HG02840 (cell line): ENCODE data around the gene RESP18.
"Not testable (repeated sequence)": the region's sequence is repeated elsewhere in the genome, so short reads cannot be mapped to it uniquely, and the experiment has no call there.

Experiments
- ATAC-seq: cut with Tn5 transposase; IDR thresholded peaks from one replicate; pipeline ENCODE4 v1.9.1; 2021; ENCODE audit warnings: mild to moderate bottlenecking, moderate library complexity, moderate number of reproducible peaks; ENCODE audit not compliant: unreplicated experiment, low FRiP score

RESP18 gene

GRCh38 chr2:219293736-219294231 is 38.8 kb downstream of the RESP18 start:
- no peak for ATAC-seq

GRCh38 chr2:219292616-219293015 is 39.9 kb downstream of the RESP18 start:
- ATAC-seq = no peak

DNA sequence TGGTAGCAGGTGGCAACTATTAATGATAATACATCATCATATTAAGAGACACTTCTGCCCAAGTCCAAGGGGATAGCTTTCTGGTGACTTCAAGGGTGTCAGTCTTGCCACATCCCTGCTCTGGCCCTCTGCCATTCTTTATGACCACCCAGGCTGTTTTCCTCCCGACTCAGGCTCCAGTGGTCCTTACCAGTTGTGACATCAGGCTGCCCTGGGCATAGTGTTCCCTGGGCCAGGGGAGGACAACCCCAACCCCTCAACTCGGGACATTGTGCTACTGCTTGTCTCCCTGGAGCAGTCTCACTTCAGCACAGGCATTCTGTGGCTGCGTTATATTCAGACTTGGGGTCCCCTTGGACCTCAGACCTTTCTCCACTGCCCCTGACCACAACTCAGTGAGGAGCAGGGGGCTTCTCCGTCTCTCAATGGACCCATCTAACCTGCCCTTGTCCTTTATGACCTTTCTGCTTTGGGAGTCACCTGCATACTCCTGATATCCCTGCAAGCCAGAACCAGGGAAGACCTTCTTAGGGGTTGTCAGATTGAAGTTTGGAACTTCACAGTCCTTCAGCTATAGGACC is 40.5 kb downstream of the RESP18 start:
- no peak for ATAC-seq

GRCh38 chr2:219291394-219291793 is 41.1 kb downstream of the RESP18 start:
- ATAC-seq = no peak

GRCh38 chr2:219290381-219291171 is 42.0 kb downstream of the RESP18 start:
- ATAC-seq = no peak

DNA sequence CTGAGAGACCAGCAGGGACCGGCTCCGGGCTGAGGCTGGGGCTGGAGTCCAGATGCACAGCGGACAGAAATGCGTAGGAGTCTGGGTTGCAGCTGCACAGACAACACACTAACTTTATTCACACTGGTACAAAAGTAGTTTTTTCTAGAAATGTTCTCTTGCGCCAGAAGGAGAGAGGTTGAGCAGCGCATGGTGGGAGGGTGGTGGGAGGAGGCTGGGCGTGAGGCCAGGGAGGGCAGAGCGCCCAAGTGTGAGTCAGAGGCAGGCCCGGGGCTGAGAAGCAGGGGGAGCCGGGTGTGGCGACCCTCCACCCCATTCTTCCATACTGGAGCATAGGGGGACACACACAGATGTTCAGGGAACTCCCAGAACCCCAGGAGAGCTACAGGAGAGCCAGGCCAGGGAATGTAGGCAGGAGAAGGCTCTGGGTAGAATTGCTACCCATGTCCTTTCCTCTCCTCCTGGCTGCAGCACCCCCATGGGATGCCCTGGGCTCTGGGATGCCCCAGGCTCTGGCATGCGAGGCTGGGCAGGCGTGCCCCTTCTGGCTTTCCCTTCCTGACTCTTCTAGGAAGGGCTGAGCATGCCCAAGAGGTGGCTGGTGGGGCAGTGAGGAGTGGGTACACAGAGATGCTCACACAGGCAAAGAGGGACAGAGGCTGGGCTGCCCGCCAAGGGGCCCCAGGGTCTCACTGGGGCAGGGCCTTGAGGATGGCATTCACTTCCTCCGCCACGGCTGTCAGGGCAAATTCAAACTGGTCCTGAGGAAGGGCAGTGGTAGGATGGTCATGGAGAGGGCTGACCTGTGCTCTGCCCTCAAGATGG is 42.8 kb downstream of the RESP18 start:
- ATAC-seq = no peak

DNA sequence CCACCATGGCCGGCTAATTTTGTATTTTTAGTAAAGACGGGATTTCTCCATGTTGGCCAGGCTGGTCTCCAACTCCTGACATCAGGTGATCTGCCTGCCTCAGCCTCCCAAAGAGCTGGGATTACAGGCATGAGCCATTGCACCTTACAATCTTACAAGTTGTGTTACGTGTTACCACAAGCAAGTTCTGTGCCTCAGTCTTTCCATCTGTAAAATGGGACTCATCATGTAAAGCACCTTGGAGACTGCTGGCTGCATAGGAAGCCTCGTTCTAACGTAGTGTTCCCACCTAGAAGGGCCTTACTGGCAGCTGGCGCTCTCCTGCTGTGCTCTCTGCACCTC is 43.4 kb downstream of the RESP18 start:
- ATAC-seq = no peak

DNA sequence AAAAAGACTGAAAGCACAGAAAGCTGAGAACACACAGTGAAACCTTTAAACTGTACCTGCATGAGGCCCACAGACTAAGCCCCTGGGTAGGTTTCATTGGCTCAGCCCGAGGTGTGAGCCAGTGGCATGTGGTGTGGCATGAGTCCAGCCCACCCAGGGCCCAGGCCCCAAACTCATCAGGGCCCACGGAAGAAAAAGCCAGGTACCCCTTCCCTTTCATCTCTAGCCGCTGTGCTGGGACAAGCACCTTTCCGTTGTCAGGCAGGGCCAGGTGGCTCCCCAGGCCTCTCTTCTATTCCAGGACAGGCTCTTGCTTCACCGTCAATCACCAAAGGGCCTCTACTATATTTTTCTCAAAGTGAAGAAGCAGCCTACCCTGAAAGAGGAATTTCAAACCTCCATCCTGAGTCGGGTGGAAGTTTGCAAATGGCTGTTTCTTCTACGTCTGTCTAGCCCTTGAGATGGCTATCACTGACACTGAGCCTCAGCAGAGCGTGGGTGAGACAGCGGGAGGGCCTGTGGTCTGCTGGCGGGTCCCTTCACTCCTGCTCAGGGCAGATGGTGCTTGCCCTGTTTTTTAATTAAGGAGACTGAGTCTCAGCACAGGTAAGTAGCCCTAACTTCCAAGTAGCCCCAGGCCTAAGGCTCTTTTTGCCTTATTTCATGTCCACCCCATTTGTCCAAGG is 44.8 kb downstream of the RESP18 start:
- no peak for ATAC-seq

- not testable (repeated sequence) for ATAC-seq
Measured at GRCh38 chr2:219287116-219287440, 45.5 kb downstream of the RESP18 start.

DNA sequence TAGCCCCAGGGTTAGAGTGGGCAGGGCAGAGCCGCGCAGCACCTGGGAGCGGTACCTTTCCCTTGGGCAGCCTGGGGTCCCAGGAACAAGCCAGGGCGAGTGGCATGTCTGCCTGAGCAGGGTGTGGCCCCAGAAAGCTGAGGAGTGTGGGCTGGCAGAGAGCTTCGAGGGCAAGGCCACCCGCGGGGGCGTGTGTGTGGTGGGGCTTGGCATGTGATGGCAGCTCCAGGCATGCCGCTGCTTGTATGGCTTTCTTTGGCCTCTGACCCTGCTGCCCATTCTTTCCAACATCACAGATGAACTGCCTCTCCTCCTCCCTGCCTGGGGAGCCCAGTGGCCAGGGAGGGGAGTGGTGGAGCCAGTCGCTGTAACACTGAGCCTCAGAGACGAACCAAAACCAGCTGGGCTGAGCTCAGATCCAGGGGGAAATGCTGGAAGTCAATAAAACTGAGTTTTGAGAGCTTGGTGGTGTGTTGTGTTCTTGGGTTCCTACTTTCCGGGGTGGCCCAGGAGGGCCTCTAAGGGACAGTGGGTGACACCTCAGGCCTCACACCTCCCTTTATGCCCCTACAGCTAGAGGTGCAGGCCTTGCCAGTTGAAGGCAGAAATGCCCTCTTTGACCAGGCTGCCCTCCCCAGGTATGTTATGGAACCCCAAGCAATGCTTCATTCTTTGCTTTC is 46.0 kb downstream of the RESP18 start:
- no peak for ATAC-seq

- ATAC-seq = no peak
Measured at GRCh38 chr2:219285894-219286425, 46.6 kb downstream of the RESP18 start.

DNA sequence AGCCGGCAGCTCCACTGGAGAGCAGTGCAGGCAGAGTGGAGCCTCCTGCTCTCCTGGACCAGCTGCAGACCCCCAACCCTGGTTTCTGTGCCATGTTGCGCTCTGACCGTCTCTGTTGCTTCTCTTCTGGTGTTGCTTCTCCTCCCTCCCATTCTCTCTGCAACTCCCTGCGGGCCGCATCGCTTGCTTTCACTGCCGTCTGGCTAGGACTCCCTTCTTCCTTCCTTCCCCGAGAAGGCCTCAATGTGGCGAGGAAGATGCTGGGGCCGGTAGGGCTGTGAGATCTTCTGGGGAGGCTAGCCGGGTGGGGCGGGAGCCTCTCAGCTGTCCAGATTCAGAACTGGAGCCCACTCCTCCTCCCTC is 47.2 kb downstream of the RESP18 start:
- no peak for ATAC-seq

DNA sequence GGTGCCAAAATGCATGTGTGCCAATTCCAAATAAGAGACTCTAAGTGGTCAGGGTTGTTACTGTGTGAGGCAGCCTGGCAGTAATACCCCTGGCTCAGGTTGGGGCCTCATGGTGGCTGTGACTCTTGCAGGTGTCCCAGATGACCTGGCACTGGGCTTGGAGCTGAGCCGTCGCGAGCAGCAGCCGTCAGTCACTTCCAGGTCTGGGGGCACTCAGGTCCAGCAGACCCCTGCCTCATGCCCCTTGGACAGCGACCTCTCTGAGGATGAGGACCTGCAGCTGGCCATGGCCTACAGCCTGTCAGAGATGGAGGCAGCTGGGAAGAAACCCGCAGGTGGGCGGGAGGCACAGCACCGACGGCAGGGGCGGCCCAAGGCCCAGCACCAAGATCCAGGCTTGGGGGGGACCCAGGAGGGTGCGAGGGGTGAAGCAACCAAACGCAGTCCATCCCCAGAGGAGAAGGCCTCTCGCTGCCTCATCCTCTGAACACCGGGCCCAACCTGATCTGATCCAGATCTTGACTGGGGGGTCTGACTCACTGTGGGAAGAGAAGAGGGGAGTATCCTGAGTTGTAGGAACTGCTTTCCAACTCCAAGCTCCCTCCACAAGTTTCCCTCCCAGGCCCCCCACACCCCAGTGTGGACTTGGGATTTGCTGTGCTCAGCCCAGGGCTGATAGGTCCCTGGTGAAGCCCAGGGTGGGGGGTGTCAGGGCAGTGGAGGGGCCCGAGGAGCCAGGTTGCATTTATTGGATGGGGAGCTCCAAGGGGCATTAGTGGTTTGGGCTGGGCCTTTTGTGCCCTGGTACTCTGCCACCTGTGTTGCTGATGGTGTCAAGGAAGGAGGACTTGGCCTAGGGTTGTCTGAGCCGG is 47.8 kb downstream of the RESP18 start:
- ATAC-seq = no peak

GRCh38 chr2:219282943-219283581 is 49.5 kb downstream of the RESP18 start:
- no peak for ATAC-seq

GRCh38 chr2:219282375-219282774 is 50.2 kb downstream of the RESP18 start:
- no peak for ATAC-seq

GRCh38 chr2:219281588-219281987 is 51.0 kb downstream of the RESP18 start:
- no peak for ATAC-seq

GRCh38 chr2:219280651-219281050 is 51.9 kb downstream of the RESP18 start:
- no peak for ATAC-seq

GRCh38 chr2:219279916-219280516 is 52.5 kb downstream of the RESP18 start:
- no peak for ATAC-seq
